ENCODE data around the gene GABARAPL2.
"Not testable (repeated sequence)": the region's sequence is repeated elsewhere in the genome, so short reads cannot be mapped to it uniquely, and the experiment has no call there.

GABARAPL2 gene

DNA sequence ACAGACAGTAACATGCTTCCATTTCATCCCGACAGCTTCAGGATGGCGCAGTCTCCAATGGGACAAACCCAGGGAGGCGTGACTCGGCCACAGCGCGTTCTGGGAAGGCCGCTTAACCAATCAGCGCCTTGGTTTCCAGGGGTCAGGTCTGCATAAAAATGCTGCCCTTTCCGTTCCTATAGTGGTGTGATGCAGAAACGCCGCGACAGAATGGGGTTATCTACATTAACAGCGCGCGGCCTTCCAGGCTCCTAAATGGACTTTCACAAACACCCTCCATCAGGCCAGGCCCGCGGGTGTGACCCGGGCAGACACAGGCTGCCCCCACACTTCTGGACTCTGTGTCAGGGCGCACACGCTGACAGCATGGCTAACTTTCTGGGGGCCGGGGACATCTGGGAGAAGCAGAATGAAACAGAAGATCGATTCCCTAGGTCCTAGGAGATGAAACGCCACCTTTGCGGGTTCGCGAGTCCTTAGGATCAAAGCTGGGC is 10.9 kb upstream of the GABARAPL2 start:
- peak; percentile 95 for DNase-seq

DNA sequence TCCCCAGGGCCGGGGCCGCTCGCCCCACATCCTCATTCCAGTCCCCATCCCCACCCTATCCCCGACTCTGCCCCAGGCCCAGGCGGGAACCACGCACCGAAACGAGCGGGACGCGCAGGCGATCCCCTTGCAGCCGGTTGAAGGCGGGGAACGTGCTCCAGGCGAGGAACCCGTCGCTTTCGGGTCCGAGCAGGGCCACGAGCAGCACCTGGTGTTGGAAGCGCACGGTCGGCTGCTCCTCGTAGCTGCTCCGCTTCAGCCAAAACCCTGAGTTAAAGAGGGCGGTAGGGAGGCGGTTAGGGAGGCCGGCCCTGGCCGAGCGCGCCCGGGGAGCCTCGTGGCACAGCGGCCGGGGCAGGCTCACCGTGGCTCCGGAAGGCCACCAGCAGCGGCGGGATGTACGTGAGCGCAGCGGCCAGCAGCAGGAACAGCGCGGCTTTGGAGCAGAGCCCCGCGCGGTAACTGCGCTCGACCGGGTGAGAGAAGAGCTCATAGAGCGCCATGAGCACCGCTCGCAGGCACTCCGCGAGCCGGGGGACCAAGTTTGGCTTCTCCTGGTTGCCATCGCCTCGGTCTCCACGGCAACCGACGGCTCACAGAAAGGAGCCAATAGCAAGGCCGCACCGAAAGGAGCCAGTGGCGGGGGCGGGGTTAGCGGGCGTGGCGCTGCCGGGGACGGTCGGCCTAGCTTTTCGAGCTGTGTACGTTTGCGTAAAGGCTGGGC is 10.3 kb upstream of the GABARAPL2 start, which contains the start of gene TMEM231:
TSS of gene TMEM231 (minus strand) at position 546 of the 724 bp plus-strand sequence. CDS start at position 503, 43 bp downstream.
- peak; percentile 98 for DNase-seq

DNA sequence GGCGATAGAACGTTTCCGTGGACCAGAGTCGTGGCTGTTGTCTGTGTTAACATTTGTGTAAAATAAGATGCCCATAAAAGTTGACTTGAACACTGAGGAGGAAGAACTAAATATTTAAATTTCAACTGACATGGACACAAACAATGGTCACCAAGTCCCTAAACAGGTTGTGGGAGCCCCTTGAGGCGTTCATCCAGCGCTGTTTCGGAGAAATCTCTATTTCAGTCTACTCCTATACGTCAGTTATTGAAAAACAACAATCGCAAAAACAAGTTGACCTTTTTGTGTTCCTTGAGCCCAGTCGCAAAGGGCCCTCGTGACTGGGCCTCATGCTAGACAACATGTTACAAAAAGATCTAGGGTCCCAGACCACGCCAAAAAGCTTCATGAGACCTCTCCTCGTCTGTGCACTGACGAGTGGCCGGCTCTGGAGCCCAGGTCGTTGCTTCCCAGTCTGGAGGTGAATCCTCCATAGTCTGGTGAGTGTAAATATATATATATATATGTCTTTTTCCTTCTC is 9.7 kb upstream of the GABARAPL2 start:
- no peak for DNase-seq

DNA sequence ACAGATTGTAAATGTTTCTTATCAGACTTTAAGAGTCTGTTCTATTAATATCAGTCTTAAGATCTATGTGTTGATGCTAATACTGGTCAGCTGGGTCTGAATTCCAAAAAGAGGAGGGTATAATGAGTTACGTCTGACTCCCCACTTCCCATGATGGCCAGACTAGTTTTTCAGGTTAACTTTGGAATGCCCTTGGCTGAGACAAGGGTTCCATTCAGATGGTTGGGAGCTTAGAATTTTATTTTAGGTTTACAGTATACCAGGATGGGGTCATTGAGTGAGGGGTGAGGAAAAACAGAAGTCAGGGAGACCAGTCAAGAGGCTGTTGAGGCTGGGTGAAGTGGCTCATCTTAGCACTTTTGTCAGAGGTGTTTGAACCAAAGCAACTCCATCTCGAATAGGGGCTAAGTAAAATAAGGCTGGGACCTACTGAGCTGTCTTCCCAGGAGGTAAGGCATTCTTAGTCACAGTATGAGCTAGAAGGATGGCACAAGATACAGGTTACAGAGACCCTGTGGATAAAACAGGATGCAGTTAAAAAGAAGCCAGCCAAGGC is 7.3 kb upstream of the GABARAPL2 start:
- no peak for DNase-seq

DNA sequence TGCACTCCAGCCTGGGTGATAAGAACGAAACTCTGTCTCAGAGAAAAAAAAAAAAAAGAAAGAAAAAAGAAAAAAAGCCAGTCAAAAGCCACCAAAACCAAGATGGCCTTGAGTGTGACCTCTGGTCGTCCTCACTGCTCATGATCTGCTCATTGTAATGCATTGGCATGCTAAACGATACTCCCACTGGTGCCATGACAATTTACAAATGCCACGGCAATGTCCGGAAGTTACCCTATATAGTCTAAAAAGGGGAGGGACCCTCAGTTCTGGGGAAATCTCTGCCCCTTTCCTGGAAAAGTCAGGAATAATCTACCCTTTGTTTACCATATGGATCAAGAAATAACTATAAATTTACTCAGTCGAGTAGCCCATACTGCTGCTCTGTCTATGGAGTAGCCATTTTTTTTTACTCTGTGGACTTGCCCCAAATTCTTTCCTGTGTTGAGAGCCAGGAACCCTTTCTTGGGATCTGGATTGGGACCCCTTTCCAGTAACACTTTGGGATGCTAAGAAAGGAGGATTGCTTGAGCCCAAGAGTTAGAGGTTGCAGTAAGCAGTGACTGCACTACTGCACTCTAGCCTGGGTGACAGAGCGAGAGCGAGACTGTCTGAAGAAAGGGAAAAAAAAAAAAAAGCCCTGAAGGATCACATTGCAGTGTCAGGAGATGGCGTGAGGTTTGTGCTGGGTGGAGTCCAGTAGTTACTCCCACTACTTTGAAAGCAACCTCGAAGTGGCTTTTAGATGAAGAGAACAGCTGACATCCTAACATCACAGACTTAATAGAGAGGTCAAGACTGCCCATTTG is 6.4 kb upstream of the GABARAPL2 start:
- DNase-seq: no peak

DNA sequence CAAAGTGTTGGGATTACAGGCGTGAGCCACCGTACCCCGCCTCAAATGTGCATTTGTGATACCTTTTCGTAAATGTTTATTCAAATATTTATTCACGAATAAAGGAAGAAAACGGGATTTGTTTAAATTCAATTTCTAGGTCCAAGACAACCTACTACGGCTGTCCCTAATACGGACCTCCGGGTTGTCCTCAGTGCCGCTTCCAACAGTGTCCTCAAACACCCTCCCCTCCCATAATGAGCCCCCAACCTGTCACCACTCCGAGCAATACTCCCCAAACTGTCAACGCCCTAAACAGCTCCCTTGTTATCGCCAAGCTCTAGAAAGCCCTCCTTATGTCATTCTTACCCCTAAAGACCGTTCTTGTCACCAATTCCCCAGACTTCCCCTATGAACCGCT is 539 bp upstream of the GABARAPL2 start:
- DNase-seq: no peak

DNA sequence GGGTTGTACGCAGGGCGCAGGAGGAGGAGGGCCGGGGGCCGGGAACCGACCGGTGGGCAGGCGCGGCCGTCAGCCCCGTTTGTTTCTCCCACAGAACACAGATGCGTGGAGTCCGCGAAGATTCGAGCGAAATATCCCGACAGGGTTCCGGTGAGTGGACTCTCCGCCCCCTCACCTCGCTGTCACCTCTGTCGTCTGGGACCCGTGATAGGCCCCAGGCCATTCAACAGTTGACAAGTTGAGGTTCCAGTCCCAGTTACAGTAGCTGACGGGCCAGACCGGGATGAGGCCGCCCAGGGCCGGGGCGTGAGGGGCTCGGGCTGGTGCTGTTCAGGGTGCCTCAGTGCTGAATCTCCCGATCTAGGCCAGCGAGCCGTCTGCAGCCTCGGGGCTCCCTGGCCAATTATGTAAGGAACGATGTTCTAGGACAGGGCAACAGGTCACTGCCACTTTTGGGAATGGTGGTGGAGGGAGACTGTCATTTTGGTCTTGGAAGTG is 628 bp downstream of the GABARAPL2 start:
- DNase-seq: no peak

DNA sequence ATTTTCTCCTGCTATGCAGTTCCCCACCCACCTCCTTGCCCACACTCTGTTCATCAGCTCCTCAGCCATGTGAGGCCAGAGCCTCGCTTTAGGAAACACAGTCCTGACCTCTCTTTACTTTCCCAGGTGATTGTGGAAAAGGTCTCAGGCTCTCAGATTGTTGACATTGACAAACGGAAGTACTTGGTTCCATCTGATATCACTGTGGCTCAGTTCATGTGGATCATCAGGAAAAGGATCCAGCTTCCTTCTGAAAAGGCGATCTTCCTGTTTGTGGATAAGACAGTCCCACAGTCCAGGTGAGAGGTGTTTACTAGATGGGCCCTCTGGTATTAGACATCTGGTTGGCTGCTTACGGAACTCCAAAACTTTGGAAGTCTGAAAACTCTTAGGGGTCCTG is 1.7 kb downstream of the GABARAPL2 start:
- DNase-seq: no peak

DNA sequence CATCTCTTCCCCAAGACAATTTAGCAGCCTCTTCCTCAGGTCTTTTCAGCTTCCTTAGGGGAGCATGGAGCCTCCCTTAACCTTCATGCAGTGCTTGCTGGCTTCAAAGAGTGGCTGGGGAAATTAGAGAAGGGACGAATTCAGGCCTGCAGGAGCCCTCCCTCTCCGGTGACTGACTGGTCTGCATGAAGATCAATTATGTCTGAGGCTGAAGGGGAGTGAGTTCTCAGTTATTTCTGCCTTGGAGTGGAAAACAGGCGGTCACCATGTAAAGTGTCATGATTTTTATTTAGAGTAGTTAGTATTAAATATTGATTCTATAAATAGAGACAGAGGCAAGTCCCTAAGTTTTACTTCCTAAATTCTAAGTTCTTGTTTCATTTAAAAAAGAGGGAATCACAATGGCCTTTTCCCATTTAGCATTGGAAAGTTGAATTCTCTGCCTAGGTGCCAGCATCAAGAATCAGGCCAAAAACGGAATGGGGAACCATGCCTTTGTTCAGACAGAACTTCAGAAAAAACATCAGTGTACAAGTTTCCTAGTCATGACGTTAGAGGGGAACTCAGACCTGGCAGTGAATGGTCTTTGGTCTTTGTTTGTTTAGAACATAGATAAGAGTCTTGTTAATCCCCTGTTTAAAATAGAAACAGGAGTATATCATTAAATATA is 4.4 kb downstream of the GABARAPL2 start:
- DNase-seq: no peak

DNA sequence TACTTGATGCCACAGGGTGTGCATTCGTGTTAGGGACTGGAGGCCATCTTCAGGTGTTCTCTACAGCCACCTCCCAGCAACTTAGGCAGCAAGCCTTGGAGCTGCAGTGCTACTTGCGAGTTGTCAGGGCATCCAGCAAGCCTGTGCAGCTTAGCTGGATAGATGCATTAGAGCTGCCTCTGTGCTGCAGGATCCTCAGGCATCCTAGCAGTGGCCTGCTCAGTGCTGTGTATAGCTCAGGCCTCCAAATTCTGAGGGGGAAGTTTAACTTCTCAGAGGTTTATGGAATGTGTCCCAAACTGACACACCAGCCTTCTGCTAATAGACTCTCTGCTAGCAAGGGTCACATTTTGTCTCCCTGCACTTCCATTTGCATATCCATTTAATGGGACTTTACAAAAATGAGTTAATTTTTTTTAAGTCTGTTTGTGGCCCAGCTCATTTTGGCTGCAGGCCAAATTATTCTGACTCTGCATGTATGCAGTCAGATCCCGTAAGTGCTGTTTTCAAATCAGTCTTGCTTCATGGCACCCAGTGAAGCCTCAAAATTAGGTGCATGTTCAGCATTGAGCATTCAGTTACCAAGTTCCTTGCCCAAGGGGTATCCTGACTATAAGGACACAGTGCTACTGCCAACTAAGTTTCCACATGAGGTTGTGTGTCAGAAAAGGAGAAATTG is 6.8 kb downstream of the GABARAPL2 start:
- DNase-seq: no peak

DNA sequence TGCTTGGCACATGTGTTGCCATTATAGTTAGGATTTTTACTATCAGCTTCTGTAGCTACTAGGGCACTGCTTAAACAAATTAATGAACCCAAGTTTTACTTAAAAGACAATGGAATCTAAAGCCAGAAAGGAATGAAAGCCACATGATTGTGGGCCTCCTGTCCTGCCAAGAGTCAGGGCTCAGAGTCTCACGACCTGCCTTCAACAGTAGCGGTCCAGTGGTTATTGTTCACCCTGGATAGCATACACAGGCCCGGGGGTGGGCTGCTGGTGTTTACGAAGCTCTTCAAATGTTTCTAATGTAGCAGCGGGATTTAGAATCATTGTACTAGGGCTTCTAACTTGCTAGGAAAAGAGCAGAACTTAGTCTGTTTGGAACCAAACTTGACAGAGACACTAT is 7.8 kb downstream of the GABARAPL2 start:
- DNase-seq: no peak

DNA sequence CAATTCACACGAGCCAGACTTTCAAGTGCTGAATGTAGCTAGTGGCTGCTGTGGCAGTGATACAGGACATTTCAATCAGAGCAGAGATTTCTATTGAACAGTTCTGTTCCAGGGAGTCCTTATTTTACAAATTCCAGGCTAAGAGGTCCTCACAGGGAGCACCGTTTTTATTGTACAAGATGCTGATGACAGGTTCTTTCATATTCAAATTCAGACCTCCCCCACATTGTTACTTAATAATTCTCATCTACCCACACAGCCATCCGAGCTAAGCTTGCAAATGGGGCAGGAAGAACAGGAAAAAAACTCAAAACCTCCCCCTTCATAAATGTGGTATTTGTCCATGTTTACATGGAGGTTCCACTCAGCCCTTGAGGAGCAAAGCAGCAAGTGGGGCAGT is 9.8 kb downstream of the GABARAPL2 start:
- DNase-seq: no peak

DNA sequence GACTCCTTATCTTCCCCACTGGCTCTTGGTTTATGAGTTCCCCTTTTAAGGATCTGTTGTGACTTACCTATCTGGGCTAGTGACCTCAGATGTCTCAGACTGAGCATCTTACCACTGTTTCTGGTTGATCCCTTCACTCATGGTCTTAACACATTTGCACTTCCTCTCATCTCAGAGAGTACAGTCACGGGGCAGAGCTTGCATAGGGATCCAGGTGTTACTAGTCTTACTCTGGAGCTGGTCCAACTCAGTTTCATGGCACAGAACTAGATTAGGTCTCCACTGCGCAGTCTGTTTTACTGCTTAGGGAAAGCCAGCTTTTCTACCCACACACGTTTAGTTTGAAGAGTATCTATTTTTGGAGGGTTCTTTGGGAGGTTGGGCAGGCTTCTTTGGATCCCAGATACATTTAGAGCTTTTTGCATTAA is 10.2 kb downstream of the GABARAPL2 start:
- no peak for DNase-seq

DNA sequence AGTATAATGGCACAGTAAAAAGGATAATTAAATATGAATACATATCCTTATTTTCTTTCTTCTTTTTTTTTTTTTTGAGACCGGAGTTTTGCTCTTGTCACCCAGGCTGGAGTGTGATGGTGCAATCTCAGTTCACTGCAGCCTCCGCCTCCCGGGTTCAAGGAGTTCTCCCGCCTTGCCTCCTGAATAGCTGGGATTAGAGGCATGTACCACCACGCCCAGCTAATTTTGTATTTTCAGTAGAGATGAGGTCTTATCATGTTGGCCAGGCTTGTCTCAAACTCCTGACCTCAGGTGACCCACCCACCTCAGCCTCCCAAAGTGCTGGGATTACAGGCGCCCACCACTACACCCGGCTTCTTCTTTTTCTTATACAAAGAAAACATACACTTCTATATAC is 12.0 kb downstream of the GABARAPL2 start:
- DNase-seq: no peak

DNA sequence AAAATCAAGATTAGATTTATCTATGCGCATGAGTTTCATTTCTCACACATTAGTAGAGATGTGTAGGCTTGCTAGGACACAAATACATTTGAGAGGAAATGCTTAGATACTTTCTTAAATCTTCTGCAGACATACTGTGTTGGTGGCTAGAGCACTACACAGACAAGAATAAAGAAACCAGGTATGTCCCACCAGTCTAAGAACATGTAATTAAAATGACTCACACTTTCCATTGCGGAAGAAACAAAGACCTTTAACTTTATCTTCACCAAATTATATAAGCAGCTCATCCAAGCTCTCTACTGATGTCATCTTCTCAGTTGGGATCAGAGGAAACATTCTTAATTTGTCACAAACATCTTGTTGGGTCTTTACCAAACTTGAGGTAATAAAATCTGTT is 12.5 kb downstream of the GABARAPL2 start:
- DNase-seq: no peak

DNA sequence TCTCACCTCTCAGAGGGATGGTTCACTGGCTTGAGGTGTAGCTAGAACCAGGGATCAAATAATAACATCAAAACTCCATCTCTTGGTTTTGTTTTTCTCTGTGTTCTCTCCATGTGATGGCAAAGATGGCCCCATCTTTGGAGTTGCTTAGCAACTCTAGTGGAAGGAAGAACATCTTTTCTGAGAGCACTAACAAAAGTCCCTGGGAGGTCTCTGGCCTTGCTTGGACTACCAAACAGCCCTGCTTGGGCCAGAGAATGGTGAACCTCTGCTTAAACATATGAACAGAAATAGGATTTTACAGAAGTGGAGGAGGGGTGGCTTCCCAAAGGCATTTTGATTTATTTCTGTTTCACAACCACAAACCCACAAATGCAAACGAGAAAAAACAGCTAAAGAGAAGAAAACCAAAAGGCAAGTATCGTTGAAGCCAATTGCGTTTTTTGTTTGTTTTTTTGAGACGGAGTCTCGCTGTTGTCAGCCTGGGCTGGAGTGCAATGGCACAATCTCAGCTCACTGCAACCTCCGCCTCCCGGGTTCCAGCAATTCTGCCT is 13.2 kb downstream of the GABARAPL2 start:
- DNase-seq: no peak

DNA sequence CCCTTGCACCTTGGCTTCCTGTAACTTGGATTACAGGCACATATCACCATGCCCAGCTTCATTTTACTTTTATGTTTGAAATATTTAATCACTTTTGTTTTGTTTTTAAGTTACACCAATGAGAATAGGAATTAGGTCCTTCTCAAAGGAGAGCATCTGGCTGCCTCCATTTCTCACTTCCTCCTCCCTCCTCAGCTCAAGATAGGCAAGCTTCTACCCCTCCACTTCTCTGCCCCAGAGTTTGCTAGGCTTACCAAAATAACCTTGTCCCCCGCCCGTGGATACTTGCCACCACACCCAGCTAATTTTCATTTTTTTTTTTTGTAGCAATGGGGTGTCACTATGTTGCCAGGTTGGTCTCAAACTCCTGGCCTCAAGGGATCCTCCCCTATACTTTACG is 17.9 kb downstream of the GABARAPL2 start:
- DNase-seq: no peak

DNA sequence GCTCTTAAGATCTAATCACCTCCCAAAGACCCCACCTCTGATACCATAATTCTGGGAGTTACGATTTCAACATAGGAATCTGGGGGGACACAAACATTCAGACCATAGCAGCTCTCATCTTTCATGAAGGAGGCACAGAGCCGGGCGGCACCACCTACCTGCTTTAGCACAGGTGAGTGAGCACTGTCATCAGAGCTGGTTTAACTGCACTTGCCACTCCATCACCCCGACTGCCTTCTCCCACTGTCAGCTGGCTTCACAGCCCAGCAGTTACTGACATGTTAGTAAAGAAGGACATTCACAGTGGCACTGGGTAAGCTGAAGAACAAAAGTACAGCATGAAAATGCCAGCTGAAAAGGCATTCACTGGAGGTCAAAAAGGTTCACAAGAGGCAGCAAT is 22.5 kb downstream of the GABARAPL2 start:
- no peak for DNase-seq

DNA sequence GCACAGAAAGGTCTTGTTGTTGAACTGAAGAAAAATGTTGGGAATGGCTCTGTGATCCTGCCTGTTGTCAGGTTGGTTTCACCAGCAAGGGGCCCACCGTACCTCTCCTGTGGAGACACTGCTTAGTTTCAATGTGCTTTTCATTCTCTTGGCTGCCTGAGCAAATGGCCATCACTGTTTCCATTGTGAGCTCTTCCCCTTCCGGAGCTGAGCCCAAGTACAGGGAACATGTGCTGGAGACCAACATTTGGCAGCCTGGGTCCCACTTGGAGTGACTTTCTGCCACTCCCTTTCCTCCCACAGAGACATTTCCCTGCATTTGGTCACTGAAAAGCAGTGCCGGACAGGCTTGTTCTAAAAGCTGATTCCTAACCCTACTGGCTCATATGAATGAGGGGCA is 23.1 kb downstream of the GABARAPL2 start:
- no peak for DNase-seq

DNA sequence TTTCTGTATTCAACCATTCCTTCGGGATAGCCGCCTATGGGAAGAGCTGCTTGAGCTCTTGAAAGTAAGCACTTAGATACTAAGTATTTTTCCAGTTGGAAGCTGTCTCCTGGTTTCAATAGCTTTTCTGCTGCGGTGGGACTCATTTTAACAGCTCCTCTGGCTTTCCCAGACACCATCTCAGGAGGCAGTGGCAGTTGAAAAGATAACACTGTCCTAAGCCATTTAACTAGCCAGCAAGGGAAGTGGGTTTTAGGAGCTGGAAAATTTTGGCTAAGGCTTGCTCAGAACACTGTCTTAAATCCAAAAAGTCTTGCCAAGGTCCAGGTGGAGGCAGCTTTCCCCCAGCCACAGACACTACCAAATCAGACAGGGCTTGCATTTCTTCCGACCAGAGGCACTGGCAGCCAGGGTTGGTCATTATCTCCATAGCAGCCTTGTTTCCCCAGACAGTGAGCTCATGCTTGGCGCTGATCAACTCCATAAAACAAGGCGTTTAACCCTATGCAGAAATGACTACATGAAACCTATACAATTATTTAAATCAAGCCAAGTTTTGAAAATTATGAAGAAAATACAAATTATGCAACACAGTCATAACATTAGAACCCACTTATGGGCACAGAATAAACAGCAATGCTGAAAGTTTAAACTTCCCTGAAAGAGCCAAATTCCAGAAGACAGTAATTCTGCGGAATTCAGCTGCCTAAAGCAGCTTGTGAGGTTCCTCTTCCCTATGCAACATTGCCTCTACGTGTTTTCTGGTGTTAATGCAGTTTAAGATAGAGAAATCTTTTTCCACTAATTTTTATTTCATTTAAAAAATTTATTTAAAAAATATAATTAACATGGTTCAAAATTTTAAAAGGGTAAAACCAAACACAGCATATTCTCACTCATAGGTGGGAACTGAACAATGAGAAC is 25.0 kb downstream of the GABARAPL2 start:
- DNase-seq: peak; percentile 74

DNA sequence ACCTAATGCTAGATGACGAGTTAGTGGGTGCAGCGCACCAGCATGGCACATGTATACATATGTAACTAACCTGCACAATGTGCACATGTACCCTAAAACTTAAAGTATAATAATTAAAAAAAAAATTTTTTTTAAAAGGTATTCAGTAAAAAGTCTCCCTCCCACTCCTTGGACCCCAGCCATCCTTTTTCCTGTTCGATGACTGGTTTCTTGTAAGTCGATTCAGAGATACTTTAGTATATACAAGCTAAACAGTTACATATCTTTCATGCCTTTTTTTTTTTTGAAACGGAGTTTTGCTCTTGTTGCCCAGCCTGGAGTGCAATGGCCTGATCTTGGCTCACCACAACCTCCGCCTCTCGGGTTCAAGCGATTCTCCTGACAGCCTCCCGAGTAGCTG is 25.7 kb downstream of the GABARAPL2 start:
- DNase-seq: not testable (repeated sequence)
